H1 (cell line): Measurements from ENCODE around the gene VENTX. TPM values are rescaled to one million over a fixed set of nuclear protein-coding genes. Genes with fewer than 3 reads are reported as not detected.

Experiments used
- CTCF ChIA-PET: fragments of 300-600 bp; sonication (Branson Sonifier 250); formaldehyde crosslinking; loops from one replicate; lab custom pipeline; 2021; ENCODE audit not compliant: partially characterized antibody; lab: Charles Lee
- POLR2A ChIA-PET: fragments of 300-600 bp; sonication (Branson Sonifier 250); formaldehyde crosslinking; loops from one replicate; lab custom pipeline; 2021; ENCODE audit warnings: inconsistent platforms; ENCODE audit not compliant: partially characterized antibody; lab: Charles Lee
- DNase-seq, 2 experiments: peaks; one replicate each; pipeline versions ENCODE4 v3.0.0 to v3.0.0-alpha.2; 2010 to 2022; ENCODE audit warnings: low spot score in 2 of 2, low read depth in 1 of 2, mixed read lengths in 1 of 2
- FAIRE-seq: peaks from 2 replicates; lab custom pipeline; 2011; peaks lifted over from hg19 to GRCh38; lab: Jason Lieb, UNC
- H2AFZ ChIP-seq: 2 replicates; pipeline ENCODE4 v1.8.1; 2012; ENCODE audit warnings: low read length, inconsistent platforms
- H2AK5ac ChIP-seq: 2 replicates; pipeline ENCODE4 v1.6.1; 2013; ENCODE audit warnings: low read depth, low read length
- H2BK120ac ChIP-seq: replicated peaks from 2 replicates; pipeline ENCODE3; 2013; ENCODE audit warnings: low read depth, low read length, inconsistent platforms
- H2BK12ac ChIP-seq: 2 replicates; pipeline ENCODE4 v1.6.1; 2013; ENCODE audit warnings: low read depth, low read length
- H2BK15ac ChIP-seq: 2 replicates; pipeline ENCODE4 v1.6.1; 2013; ENCODE audit warnings: low read length
- H2BK20ac ChIP-seq: 2 replicates; pipeline ENCODE4 v1.6.1; 2013; ENCODE audit warnings: low read length
- H2BK5ac ChIP-seq: 2 replicates; pipeline ENCODE4 v1.6.1; 2013; ENCODE audit warnings: low read depth, low read length
- H3K14ac ChIP-seq: 2 replicates; pipeline ENCODE4 v1.6.1; 2013; ENCODE audit warnings: inconsistent platforms; ENCODE audit not compliant: insufficient read length
- H3K18ac ChIP-seq: 2 replicates; pipeline ENCODE4 v1.6.1; 2013; ENCODE audit warnings: low read length; ENCODE audit errors: extremely low read depth
- H3K23ac ChIP-seq: 2 replicates; pipeline ENCODE4 v1.6.1; 2013; ENCODE audit warnings: inconsistent platforms; ENCODE audit not compliant: insufficient read length
- H3K23me2 ChIP-seq: 2 replicates; pipeline ENCODE4 v1.6.1; 2013; ENCODE audit warnings: low read depth, low read length
- H3K27ac ChIP-seq: 2 replicates; pipeline ENCODE4 v1.6.1; 2011; ENCODE audit warnings: low read depth, low read length, inconsistent platforms
- H3K27me3 ChIP-seq, 4 experiments: replicated peaks in 1 of 4; 1 replicate in 1 of 4; 2 replicates in 3 of 4; pipeline versions ENCODE4 v1.6.1 to v1.8.1; 2011 to 2013; ENCODE audit warnings: low read length in 3 of 4, mild to moderate bottlenecking in 3 of 4, inconsistent platforms in 2 of 4, mixed read lengths in 2 of 4, moderate library complexity in 1 of 4; ENCODE audit not compliant: control insufficient read depth in 3 of 4, insufficient read depth in 3 of 4; ENCODE audit errors: extremely low read depth in 1 of 4
- H3K36me3 ChIP-seq, 4 experiments: 2 replicates each; pipeline versions ENCODE4 v1.6.1 to v1.8.1; 2011 to 2013; ENCODE audit warnings: mild to moderate bottlenecking in 4 of 4, low read length in 3 of 4, moderate library complexity in 2 of 4, control low read depth in 1 of 4, inconsistent platforms in 1 of 4; ENCODE audit not compliant: insufficient read depth in 4 of 4, control insufficient read depth in 2 of 4
- H3K4ac ChIP-seq: replicated peaks from 2 replicates; pipeline ENCODE3; 2013; ENCODE audit warnings: low read length, low read depth, mixed read lengths, inconsistent platforms; ENCODE audit not compliant: insufficient read length
- H3K4me1 ChIP-seq, 4 experiments: replicated peaks in 1 of 4; 1 replicate in 1 of 4; 2 replicates in 3 of 4; pipeline versions ENCODE4 v1.6.1 to v1.8.1; 2011 to 2013; ENCODE audit warnings: low read length in 3 of 4, inconsistent platforms in 2 of 4, mixed read lengths in 1 of 4; ENCODE audit not compliant: insufficient read depth in 4 of 4, control insufficient read depth in 3 of 4
- H3K4me2 ChIP-seq, 2 experiments: 2 replicates each; pipeline versions ENCODE4 v1.6.1 to v1.8.1; 2011 to 2013; ENCODE audit warnings: low read depth in 2 of 2, low read length in 2 of 2, control low read depth in 1 of 2, inconsistent platforms in 1 of 2, mild to moderate bottlenecking in 1 of 2; ENCODE audit not compliant: insufficient read depth in 1 of 2
- H3K4me3 ChIP-seq, 4 experiments: fragments of 200-600, 300-600 bp in 1 of 4; sonication (generic), shearing (Covaris generic), sonication (Bioruptor Twin) in 1 of 4; 2 replicates each; pipeline versions ENCODE4 v1.5.1 to v1.8.1; 2011 to 2016; ENCODE audit warnings: low read length in 4 of 4, low read depth in 3 of 4, control low read depth in 2 of 4, inconsistent platforms in 2 of 4, mild to moderate bottlenecking in 2 of 4, mixed read lengths in 1 of 4, moderate library complexity in 1 of 4; ENCODE audit not compliant: insufficient read depth in 2 of 4; ENCODE audit errors: extremely low read depth in 1 of 4
- H3K56ac ChIP-seq: replicated peaks from 2 replicates; pipeline ENCODE3; 2013; ENCODE audit warnings: low read depth, mild to moderate bottlenecking, mixed read lengths, low read length, inconsistent platforms; ENCODE audit not compliant: insufficient read length
- H3K79me1 ChIP-seq: 2 replicates; pipeline ENCODE4 v1.6.1; 2013; ENCODE audit warnings: low read depth, low read length, control low read depth
- H3K79me2 ChIP-seq, 2 experiments: 2 replicates each; pipeline versions ENCODE4 v1.6.1 to v1.8.1; 2012 to 2013; ENCODE audit warnings: low read length in 2 of 2, mild to moderate bottlenecking in 2 of 2, inconsistent platforms in 1 of 2; ENCODE audit not compliant: insufficient read depth in 2 of 2, control insufficient read depth in 1 of 2
- H3K9ac ChIP-seq, 4 experiments: replicated peaks in 1 of 4; 1 replicate in 1 of 4; 2 replicates in 3 of 4; pipeline versions ENCODE4 v1.6.1 to v1.8.1; 2011 to 2013; ENCODE audit warnings: low read depth in 3 of 4, low read length in 3 of 4, control low read depth in 2 of 4, mild to moderate bottlenecking in 2 of 4, moderate library complexity in 2 of 4, inconsistent platforms in 1 of 4; ENCODE audit errors: extremely low read depth in 1 of 4
- H3K9me3 ChIP-seq, 2 experiments: 2 replicates each; pipeline versions ENCODE4 v1.6.1 to v1.8.1; 2012 to 2013; ENCODE audit warnings: mild to moderate bottlenecking in 2 of 2, moderate library complexity in 2 of 2, control low read depth in 1 of 2, inconsistent platforms in 1 of 2, low read depth in 1 of 2, low read length in 1 of 2, mixed read lengths in 1 of 2; ENCODE audit not compliant: insufficient read depth in 2 of 2
- H4K20me1 ChIP-seq, 2 experiments: replicated peaks in 1 of 2; 2 replicates each; pipeline versions ENCODE3 to v1.8.1; 2011 to 2013; ENCODE audit warnings: inconsistent platforms in 2 of 2, low read length in 2 of 2, mild to moderate bottlenecking in 1 of 2; ENCODE audit not compliant: insufficient read depth in 2 of 2, control insufficient read depth in 1 of 2
- H4K5ac ChIP-seq: 2 replicates; pipeline ENCODE4 v1.6.1; 2013; ENCODE audit warnings: low read length, low read depth, mixed read lengths, inconsistent platforms; ENCODE audit not compliant: insufficient read length
- H4K8ac ChIP-seq: 2 replicates; pipeline ENCODE4 v1.8.0; 2013; ENCODE audit warnings: mild to moderate bottlenecking, moderate library complexity, low read length, inconsistent platforms; ENCODE audit not compliant: insufficient read depth; ENCODE audit errors: extremely low read depth
- H4K91ac ChIP-seq: replicated peaks from 2 replicates; pipeline ENCODE3; 2013; ENCODE audit warnings: low read length, mixed read lengths, inconsistent platforms; ENCODE audit not compliant: insufficient read length
- CHD2 ChIP-seq: IDR thresholded peaks from 2 replicates; pipeline ENCODE4 v1.6.1; 2012; ENCODE audit warnings: low read length, improper control_type of control experiment
- JUN ChIP-seq: IDR thresholded peaks from 2 replicates; pipeline ENCODE4 v1.6.1; 2011; ENCODE audit warnings: low read depth, mild to moderate bottlenecking, improper control_type of control experiment, low read length
- SP4 ChIP-seq: IDR thresholded peaks from 2 replicates; pipeline ENCODE4 v1.6.1; 2012; ENCODE audit warnings: low read length, inconsistent platforms
- WGBS, 2 experiments: shearing (Covaris generic) in 1 of 2; methylation state at CpG; one replicate each; pipeline versions ENCODE4 v1.1.6 to v1.1.7; 2013 to 2015; ENCODE audit warnings: low lambda C conversion rate in 2 of 2, mixed read lengths in 2 of 2, inconsistent platforms in 1 of 2, low coverage in 1 of 2, missing lambda C conversion rate in 1 of 2; ENCODE audit not compliant: insufficient replicate concordance in 2 of 2, insufficient coverage in 1 of 2, insufficient read length in 1 of 2; ENCODE audit errors: extremely low coverage in 1 of 2, missing lambda C conversion rate in 1 of 2; 5-methylcytosine and 5-hydroxymethylcytosine counted together
- polyA plus RNA-seq, 7 experiments: library from polyadenylated mRNA; depleted of rRNA in 3 of 7; stranded (reverse) in 5 of 7; unstranded in 2 of 7; fragments of >200 nt in 5 of 7; fragments of 200-250 nt in 2 of 7; gene quantifications; 1 replicate in 5 of 7; 2 replicates in 1 of 7; 4 replicates in 1 of 7; pipeline versions ENCODE4 v1.2.1 to v1.2.3, GENCODE V29; 2011 to 2013; ENCODE audit warnings: missing spikeins in 2 of 7, mixed read lengths in 2 of 7
- total RNA-seq: library from RNA; stranded (reverse); fragmentation: NEBNext Ultra II Directional; extraction: Animal tissue kit (Norgen Biotek cat#: 25700); gene quantifications from 2 replicates; pipeline ENCODE4 v1.2.1, GENCODE V29; 2021

VENTX gene
- total and polyA plus RNA-seq, 2 of the 8 experiments (the other 6 are each of a cell fraction or from before 2014, with no cell fraction given) = 5.6 TPM

DNA sequence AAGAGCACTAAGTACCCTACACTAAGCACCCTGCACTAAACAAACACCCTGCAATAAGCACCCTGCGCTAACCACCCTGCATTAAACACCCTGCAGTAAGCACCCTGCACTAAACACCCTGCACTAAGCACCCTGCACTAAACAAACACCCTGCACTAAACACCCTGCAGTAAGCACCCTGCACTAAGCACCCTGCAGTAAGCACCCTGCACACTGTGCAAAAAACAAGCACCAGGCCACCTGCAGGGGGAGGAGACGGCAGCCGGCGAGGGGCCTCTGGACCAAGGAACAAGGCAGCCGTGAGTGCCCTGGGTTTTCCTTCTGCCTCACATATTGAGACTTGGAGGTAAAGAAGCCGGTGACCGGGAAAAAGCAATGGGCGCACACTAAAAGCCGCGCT lies 47.4 kb upstream of the VENTX start:
- Histone ChIP-seq H3K27me3 (no peaks in the 10 kb centered on the region), H3K79me2 (no peaks in the 10 kb centered on the region), H3K4me2 (no peak overlapping the region), H2BK15ac (no peak overlapping the region), H3K14ac (no peak overlapping the region), H2BK120ac (no peak overlapping the region), H2BK12ac (no peak overlapping the region), H4K20me1 (peaks cover 0 to 2% of the 10 kb centered on the region in 2 experiments), H3K9me3 (peaks cover 15 to 26% of the 10 kb centered on the region in 2 experiments), H3K23ac (no peak overlapping the region), H2AFZ (no peak overlapping the region), H3K79me1 (no peaks in the 10 kb centered on the region), H3K23me2 (no peaks in the 10 kb centered on the region), H3K27ac (no peak overlapping the region), H3K9ac (no peak overlapping the region), H3K36me3 (peaks cover 0 to 24% (median 0%) of the 10 kb centered on the region in 4 experiments; a peak in 1 of 8 replicates), H4K5ac (no peak overlapping the region), H2AK5ac (no peak overlapping the region), H3K4ac (no peak overlapping the region), H3K4me1 (no peaks in the 10 kb centered on the region; a peak in 1 of 7 replicates), H2BK5ac (no peak overlapping the region), H3K4me3 (no peak overlapping the region), H4K91ac (no peak overlapping the region), H3K18ac (no peak overlapping the region), H2BK20ac (no peak overlapping the region), H3K56ac (no peak overlapping the region), H4K8ac (no peak overlapping the region)
- FAIRE-seq = no peak
- CTCF ChIA-PET = no interaction called here
- POLR2A ChIA-PET = interaction anchor here (0.9 kb wide), 1 partner anchor 11 kb away, joined by 5 read pairs; no protein-coding TSS in a partner anchor
- DNase-seq = no peak
- TF ChIP-seq JUN = no peak
- TF ChIP-seq SP4 = no peak
- TF ChIP-seq CHD2 = no peak
- 97% methylated on average over 10 of the region's 10 CpGs; no CpG with 5 or more reads in 1 of the 2 experiments for WGBS, 2 experiments
